HUES48 (cell line): ENCODE data around the gene ZFPM1.
A peak's percentile ranks its signal among the peaks of the same experiment; 100 is the strongest.

Experiments
- H3K27ac ChIP-seq: one replicate; pipeline ENCODE4 v1.7.0; 2013; ENCODE audit warnings: low read depth, low read length, inconsistent platforms
- H3K27me3 ChIP-seq: 2 replicates; pipeline ENCODE4 v1.6.1; 2013; ENCODE audit warnings: mild to moderate bottlenecking, low read length; ENCODE audit not compliant: control insufficient read depth, insufficient read depth
- H3K36me3 ChIP-seq: 2 replicates; pipeline ENCODE4 v1.6.1; 2013; ENCODE audit warnings: low read length; ENCODE audit not compliant: control insufficient read depth, insufficient read depth
- H3K4me1 ChIP-seq: 2 replicates; pipeline ENCODE4 v1.6.1; 2013; ENCODE audit warnings: mild to moderate bottlenecking, low read length; ENCODE audit not compliant: control insufficient read depth, insufficient read depth
- H3K4me3 ChIP-seq: 2 replicates; pipeline ENCODE4 v1.5.1; 2013; ENCODE audit warnings: mild to moderate bottlenecking, low read depth, low read length
- H3K9ac ChIP-seq: 2 replicates; pipeline ENCODE4 v1.6.1; 2013; ENCODE audit warnings: mild to moderate bottlenecking, low read depth, low read length, moderate library complexity
- H3K9me3 ChIP-seq: 2 replicates; pipeline ENCODE4 v1.6.1; 2013; ENCODE audit warnings: low read length; ENCODE audit not compliant: control insufficient read depth, insufficient read depth

Gene ZFPM1

DNA sequence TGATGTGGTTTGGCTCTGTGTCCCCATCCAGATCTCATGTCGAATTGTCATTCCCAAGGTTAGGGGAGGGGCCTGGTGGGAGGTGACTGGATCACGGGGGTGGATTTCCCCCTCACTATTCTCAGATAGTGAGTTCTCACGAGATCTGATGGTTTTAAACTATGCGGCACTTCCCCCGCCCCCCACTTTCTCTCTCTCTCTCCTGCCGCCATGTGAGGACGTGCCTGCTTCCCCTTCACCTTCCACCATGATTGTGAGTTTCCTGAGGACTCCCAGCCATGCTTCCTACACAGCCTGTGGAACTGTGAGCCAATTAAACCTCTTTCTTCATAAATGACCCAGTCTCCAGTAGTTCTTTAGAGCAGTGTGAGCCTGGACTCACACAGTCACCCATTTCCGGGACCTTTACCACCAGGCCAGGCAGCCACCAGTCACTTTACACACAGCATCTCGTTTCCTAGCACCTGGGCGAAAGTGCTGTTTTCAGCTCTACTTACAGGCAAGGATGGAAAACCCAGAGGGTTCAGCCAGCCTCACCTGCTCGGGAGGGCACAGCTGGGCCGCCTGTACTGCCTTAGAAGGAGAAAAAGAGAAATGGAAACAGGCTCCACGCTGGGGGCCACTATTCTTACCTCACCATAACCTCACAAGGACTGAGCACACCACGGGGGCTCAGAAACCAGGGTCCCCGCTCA, 103.4 kb downstream of the ZFPM1 start:
- Histone ChIP-seq H3K27ac (no peak overlapping the region), H3K9me3 (no peaks in the 10 kb centered on the region), H3K27me3 (no peaks in the 10 kb centered on the region; the same call in 1 of the 2 replicates), H3K4me3 (no peak overlapping the region), H3K9ac (no peak overlapping the region), H3K4me1 (no peaks in the 10 kb centered on the region), H3K36me3 (no peaks in the 10 kb centered on the region)

DNA sequence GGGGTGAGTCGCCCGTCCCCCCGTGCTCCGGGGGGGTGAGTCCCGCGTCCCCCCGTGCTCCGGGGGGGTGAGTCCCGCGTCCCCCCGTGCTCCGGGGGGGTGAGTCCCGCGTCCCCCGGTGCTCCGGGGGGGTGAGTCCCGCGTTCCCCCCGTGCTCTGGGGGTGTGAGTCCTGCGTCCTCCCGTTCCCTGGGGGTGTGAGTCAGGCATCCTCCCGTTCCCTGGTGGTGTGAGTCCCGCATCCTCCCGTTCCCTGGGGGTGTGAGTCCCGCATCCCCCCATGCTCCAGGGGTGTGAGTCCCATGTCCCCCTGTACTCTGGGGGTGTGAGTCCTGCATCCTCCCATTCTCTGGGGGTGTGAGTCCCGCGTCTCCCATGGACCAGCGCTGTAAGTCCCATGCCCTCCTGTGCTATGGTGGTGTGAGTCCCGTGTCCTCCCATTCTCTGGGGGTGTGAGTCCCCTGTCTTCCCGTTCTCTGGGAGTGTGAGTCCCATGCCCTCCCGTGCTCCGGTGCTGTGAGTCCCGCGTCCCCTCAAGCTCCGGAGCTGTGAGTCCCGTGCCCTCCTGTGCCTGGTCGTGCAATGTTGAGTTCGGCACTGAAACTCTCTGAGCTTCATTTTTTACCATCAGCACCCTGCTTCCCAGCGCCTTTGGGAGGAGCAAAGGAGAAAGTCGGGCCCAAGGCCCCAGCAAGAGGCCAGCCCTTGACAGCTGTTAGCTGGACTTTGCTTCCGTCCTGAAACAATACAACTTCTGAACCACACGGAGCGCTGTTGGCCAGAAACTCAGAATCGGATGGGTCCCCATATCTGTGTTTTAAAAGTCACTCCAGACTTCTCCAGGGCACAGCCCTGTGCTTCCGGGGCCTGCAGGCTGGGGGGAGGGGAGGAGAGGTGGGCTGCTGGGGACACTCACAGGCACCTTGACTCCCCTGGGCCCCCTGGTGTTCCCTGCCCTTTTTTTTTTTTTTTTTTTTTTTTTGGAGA, 105.7 kb downstream of the ZFPM1 start:
- Histone ChIP-seq H3K4me1 (no peaks in the 10 kb centered on the region), H3K9me3 (no peaks in the 10 kb centered on the region), H3K9ac (no peak overlapping the region), H3K27ac (no peak overlapping the region), H3K4me3 (no peak overlapping the region), H3K36me3 (no peaks in the 10 kb centered on the region), H3K27me3 (peaks cover 6% of the 10 kb centered on the region; the same call in 1 of the 2 replicates)

DNA sequence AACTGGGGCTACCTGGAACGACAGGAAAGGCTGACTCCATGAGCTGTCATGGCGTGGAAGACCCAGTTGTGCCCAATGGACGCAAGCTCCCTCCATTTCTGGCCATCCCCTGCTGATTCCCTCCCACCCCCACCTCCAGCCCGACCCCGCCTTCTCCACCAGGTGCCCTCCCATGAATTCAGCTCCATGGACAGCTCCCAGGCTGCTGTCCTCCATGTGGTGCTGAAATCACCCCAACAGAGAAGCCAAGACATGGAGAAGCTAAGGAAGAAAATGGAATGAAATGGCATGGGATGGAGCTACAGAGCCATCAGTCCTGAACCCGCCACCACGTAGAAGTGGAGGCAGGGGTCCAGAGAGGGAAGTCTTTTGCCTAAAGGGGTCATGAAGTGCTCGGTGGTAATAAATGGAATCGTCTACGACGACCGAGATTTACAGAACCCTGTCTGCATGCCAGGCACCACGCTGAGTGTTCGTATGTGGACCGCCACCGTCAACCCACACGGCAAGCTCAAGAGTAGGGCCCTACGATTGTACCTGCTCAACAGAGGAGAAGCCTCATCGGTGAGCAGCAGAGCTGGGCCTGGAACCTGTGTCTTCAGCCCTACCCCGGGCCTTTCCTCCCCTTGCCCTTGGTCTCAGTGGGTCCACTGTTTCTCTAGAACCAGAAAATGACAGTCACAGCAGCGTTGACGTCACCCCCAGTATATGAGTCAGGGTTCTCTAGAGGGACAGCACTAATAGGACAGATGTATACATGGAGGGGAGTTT, 107.8 kb downstream of the ZFPM1 start:
- Histone ChIP-seq H3K9me3 (no peaks in the 10 kb centered on the region), H3K9ac (no peak overlapping the region), H3K4me3 (no peak overlapping the region), H3K4me1 (no peaks in the 10 kb centered on the region), H3K27me3 (0 out of 2 replicates have a peak, but pooled peaks cover 6% of the 10 kb centered on the region), H3K36me3 (no peaks in the 10 kb centered on the region), H3K27ac (no peak overlapping the region)

DNA sequence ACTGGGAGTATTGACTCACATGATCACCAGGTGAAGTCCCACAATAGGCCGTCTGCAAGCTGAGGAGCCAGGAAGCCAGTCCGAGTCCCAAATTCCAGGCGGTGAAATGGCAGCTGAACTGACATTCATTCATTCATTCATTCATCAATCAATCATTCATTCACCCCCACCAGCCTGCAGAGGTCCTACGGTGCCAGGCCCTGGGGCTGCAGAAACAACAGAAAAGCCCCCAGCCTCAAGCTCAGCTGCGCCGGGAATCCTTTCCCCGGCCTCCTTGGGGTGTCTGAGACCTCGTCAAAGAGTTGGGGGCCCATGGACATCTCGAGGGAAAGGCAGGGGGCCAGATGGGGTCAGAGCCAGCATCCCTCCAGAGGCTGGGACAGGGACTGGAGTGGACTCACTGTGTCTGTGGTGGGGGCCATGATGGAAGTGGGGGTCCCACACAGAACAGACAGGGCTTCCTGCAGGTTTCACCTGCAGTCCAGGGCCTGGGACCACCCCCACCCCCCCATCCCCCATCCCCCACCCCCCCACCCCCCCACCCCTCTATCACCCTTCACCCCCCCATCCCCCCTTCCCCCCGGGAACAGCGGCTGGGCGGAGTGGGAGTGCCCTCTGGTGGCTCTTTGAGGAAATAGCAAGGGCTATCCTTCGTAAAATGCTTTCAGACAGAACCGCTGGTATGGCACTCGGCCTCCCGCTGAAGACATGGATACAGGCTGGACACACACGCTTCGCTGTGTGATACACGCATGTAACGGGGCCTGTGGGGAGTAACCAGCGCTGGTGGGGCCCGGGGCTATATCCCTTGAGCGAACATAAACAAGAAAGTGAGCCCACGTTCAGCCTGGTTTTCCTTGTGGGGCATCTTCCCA, 108.6 kb downstream of the ZFPM1 start:
- Histone ChIP-seq H3K27ac (no peak overlapping the region), H3K9me3 (no peaks in the 10 kb centered on the region), H3K27me3 (0 out of 2 replicates have a peak, but pooled peaks cover 6% of the 10 kb centered on the region), H3K4me3 (no peak overlapping the region), H3K4me1 (no peaks in the 10 kb centered on the region), H3K36me3 (no peaks in the 10 kb centered on the region), H3K9ac (no peak overlapping the region)

DNA sequence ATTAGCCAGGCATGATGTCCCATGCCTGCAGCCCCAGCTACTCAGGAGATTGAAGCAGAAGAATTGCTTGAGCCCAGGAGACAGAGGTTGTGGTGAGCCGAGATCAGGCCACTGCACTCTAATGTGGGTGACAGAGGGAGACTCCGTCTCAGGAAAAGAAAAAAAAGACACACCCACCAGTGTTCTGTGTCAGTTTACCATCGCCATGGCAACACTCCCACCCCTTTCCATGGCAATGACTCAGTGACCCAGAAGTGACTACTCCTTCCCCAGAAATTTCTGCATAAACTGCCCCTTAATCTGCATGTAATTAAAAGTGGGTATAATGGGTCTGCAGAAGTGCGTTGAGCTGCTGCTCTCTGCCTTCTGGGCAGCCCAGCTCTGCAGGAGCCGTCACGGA, 113.1 kb downstream of the ZFPM1 start:
- Histone ChIP-seq H3K9ac (no peak overlapping the region), H3K4me3 (no peak overlapping the region), H3K4me1 (peaks cover 2% of the 10 kb centered on the region; the same call in 1 of the 2 replicates), H3K27me3 (0 out of 2 replicates have a peak, but pooled peaks cover 6% of the 10 kb centered on the region), H3K36me3 (no peaks in the 10 kb centered on the region), H3K9me3 (no peaks in the 10 kb centered on the region), H3K27ac (no peak overlapping the region)

DNA sequence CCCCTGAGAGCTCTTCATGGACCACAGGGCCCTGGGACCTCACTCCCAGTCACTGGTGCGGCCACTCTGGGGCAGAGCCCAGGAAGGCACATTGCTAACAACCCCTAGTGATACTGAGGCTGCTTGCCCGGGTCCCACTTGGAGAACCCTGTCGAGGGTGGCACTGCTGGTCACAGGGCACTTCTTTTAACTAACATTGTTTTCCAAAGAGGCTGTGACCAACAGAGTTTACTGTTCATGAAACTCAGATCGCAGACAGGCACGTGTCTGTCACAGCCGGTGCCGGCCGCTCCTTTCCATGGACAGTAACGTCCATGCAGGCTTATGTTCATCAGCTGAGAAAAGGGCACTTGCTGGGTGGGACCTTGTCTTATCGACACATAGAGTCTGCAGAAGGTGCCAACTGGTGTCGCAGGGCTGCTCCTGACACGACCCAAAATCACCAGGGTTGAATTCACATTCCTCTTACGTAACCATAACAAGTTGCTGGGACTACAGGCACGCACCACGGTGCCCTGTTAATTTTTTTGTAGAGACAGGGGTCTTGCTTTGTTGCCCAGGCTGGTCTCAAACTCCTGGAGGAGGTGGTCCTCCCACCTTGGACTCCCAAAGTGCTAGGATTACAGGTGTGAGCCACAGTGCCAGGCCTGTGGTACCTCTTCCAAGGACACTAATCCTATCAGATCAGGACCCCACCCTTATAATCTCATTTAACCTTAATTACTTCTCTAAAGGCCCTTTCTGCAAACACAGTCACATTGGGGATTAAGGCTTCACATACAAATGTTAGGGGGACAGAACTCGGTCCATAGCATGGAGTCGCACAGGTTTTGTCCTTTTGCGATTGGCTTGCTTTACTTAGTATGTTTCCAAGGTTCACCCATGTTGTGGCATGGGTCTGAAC, 115.9 kb downstream of the ZFPM1 start:
- no peaks in the 10 kb centered on the region for H3K27me3 ChIP-seq
- peaks cover 22% of the 10 kb centered on the region for H3K36me3 ChIP-seq
- peak overlapping the region; percentile 93 for H3K4me3 ChIP-seq
- no peak overlapping the region for H3K9ac ChIP-seq
- no peaks in the 10 kb centered on the region for H3K9me3 ChIP-seq
- H3K4me1 ChIP-seq: peaks cover 5% of the 10 kb centered on the region; the same call in 1 of the 2 replicates
- no peak overlapping the region for H3K27ac ChIP-seq

DNA sequence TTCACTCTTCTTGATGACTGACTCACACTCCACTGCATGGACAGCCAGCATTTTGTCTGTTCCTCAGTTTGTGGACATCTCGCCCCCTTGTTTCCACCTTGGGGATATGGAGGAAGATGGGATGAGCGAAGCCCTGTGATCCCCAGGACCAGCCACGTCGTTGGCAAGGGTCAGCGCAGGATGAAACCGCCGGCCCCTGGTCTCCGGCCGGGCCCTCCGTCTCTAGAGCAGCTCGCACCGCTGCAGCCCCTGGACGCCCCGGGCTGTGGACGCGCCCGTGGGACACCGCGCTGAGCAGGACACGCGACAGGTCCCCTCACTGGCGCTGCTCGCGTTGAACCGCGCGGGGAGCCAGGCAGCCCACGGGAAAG, 116.5 kb downstream of the ZFPM1 start:
- Histone ChIP-seq H3K36me3 (peaks cover 26% of the 10 kb centered on the region), H3K27me3 (no peaks in the 10 kb centered on the region), H3K4me1 (peaks cover 5% of the 10 kb centered on the region; the same call in 1 of the 2 replicates), H3K9ac (peak overlapping the region; percentile 61), H3K9me3 (no peaks in the 10 kb centered on the region), H3K4me3 (peak overlapping the region; percentile 93), H3K27ac (no peak overlapping the region)

DNA sequence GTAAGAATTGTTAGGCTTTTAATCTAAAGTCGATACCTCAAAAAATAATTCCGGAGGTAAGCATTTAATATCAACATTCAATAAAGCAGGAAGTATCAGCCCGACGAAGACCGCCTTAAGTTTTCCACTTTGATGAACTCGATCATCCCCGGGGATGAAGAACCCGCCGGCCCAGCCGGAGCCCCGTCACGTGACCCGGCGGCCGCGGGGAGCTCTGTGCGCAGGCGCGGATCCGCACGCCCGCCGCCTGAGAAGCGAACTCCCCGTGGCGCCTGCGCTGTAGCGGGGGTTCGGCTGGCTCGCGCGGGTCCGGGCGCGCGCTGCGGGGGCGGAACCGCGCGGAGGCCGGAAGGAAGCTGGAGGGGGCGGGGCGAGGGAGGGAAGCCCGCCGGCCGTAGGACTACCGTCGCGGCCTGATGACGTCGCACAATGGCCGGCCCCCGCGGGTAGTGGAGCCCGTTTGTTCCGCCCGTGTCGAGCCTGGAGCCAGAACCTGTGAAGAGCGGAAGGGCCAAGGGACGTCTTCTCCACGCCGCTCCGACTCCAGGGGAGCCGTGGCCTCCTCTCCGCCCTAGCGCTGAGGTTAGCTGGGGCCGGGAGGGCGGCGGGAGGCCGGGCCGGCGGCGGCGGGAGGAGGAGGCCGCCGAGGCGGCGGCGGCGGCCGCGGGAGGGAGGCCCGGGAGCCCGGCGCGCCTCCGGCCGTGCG, 117.1 kb downstream of the ZFPM1 start, which contains the start of gene ZC3H18:
TSS of gene ZC3H18 (plus strand) at position 419 of the 706 bp plus-strand sequence. CDS start 6,721 bp downstream, outside the sequence.
- H3K27me3 ChIP-seq: no peaks in the 10 kb centered on the region
- peak within 1 kb of the TSS; percentile 93 for H3K4me3 ChIP-seq
- H3K27ac ChIP-seq: peak within 1 kb of the TSS; percentile 88
- H3K9ac ChIP-seq: peak within 1 kb of the TSS; percentile 91
- H3K4me1 ChIP-seq: peaks cover 5% of the 10 kb centered on the region; the same call in 1 of the 2 replicates
- H3K36me3 ChIP-seq: peaks cover 27% of the 10 kb centered on the region
- no peaks in the 10 kb centered on the region for H3K9me3 ChIP-seq

DNA sequence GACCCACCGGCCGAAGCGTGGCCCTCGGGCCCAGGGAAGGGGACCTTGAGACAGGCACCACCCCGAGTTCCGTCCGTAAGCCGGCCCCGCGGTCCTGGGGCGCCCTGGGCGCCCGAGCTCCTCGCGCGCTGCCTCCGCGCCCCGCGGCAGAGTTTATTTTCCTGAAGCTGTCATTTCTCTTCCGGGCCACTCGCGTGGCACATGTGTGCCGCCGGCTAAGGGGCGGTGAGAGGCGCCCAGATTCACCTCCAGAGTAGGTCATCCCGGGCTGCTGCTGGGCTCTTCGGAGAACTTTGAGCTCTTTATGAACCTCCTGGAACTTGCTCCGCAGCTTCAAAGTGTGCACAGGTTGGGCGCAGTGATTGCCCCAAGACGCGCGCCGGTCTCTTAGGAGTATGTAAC, 117.6 kb downstream of the ZFPM1 start:
- Histone ChIP-seq H3K36me3 (peaks cover 32% of the 10 kb centered on the region), H3K4me1 (peaks cover 5% of the 10 kb centered on the region; the same call in 1 of the 2 replicates), H3K27ac (peak overlapping the region; percentile 88), H3K9ac (peak overlapping the region; percentile 91), H3K27me3 (no peaks in the 10 kb centered on the region), H3K9me3 (no peaks in the 10 kb centered on the region), H3K4me3 (peak overlapping the region; percentile 93)
